Erythroblast (primary cell): ENCODE data around the gene CNBD2.

Experiments
- GATA1 ChIP-seq: IDR thresholded peaks from 2 replicates; pipeline ENCODE4 v1.6.1; 2011; ENCODE audit warnings: low read depth, mild to moderate bottlenecking, control low read depth, low read length, moderate library complexity
- POLR2A ChIP-seq: IDR thresholded peaks from 2 replicates; pipeline ENCODE4 v1.6.1; 2011; ENCODE audit warnings: mild to moderate bottlenecking, low read length

- no peak for TF ChIP-seq POLR2A
- TF ChIP-seq GATA1, result no peak
Observed at GRCh38 chr20:35956616-35957015, 11.8 kb upstream of the CNBD2 start.
